ENCODE results near the gene INO80D. TPM values are rescaled to one million over a fixed set of nuclear protein-coding genes. Genes with fewer than 3 reads are reported as not detected.

The INO80D gene
- total and polyA plus RNA-seq, 2 of the 13 experiments (the other 11 are each of a cell fraction or from before 2014, with no cell fraction given) = 7.6 to 7.9 TPM

- POLR2A ChIA-PET = no interaction called here
These were observed 91.6 kb downstream of the INO80D start for GRCh38 chr2:205994344-205994743.

More at GRCh38 chr2:205994344-205994743, 91.6 kb downstream of the INO80D start:
- intact Hi-C loops (cut with micrococcal nuclease; ENCODE audit: unreplicated experiment) (no loop called here), in situ Hi-C loops (cut with HindIII; ENCODE audit: extremely low pct_ligation_motif_present, low pct_unique_long_range_greater_than_20kb) (no loop called here)
- Histone ChIP-seq H3K79me2 (ENCODE audit: insufficient read depth, low read length) (no peaks in the 10 kb centered on the region), H3K27me3 (ENCODE audit: control insufficient read depth in 1 of 2, insufficient read depth in 2 of 2, low read length in 2 of 2) (no peaks in the 10 kb centered on the region), H3K4me2 (ENCODE audit: low read depth, low read length) (no peak overlapping the region), H3K9me3 (ENCODE audit: low read length) (no peaks in the 10 kb centered on the region), H3K36me3 (replicated peaks in 1 of 2; ENCODE audit: control insufficient read depth in 1 of 2, insufficient read depth in 2 of 2, low read length in 2 of 2) (peaks cover 0 to 17% of the 10 kb centered on the region in 2 experiments), H2AFZ (ENCODE audit: low read length) (no peak overlapping the region), H3K4me3 (replicated peaks in 1 of 3; ENCODE audit: insufficient read depth in 1 of 3, low read depth in 2 of 3, low read length in 3 of 3) (no peak overlapping the region), H3K4me1 (ENCODE audit: insufficient read depth, low read length) (peaks cover 13% of the 10 kb centered on the region), H3K9ac (ENCODE audit: insufficient read depth, low read depth, low read length) (no peak overlapping the region), H4K20me1 (ENCODE audit: insufficient read depth, low read length) (no peaks in the 10 kb centered on the region), H3K27ac (ENCODE audit: extremely low read length, insufficient read depth, low read length) (no peak overlapping the region)
- no peak for ATAC-seq
- BruUV-seq (replicated peaks) = no TSS peak
- FAIRE-seq = no peak
- no peak for TF ChIP-seq CENPT (CRISPR knock-in tag; IDR thresholded peaks at IDR 0.05; ENCODE audit: low read depth)
- TF ChIP-seq ZBTB37 (CRISPR knock-in tag; IDR thresholded peaks at IDR 0.05) = no peak
- TF ChIP-seq FOXA1 (IDR thresholded peaks at IDR 0.05) = no peak
- no peak for TF ChIP-seq FOXA1 (CRISPR knock-in tag; IDR thresholded peaks at IDR 0.05)
- TF ChIP-seq SCMH1 (CRISPR knock-in tag; IDR thresholded peaks at IDR 0.05; ENCODE audit: borderline replicate concordance) = no peak
- TF ChIP-seq, protein P1, sequence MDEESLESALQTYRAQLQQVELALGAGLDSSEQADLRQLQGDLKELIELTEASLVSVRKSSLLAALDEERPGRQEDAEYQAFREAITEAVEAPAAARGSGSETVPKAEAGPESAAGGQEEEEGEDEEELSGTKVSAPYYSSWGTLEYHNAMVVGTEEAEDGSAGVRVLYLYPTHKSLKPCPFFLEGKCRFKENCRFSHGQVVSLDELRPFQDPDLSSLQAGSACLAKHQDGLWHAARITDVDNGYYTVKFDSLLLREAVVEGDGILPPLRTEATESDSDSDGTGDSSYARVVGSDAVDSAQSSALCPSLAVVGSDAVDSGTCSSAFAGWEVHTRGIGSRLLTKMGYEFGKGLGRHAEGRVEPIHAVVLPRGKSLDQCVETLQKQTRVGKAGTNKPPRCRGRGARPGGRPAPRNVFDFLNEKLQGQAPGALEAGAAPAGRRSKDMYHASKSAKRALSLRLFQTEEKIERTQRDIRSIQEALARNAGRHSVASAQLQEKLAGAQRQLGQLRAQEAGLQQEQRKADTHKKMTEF (CRISPR knock-in tag; IDR thresholded peaks at IDR 0.05) = no peak
- CTCF ChIA-PET (ENCODE audit: low intra/inter-chr PET ratio, low total read pairs) = no interaction called here
- 97% methylated on average over 2 of the region's 2 CpGs for WGBS (ENCODE audit: low lambda C conversion rate)
- DNase-seq (ENCODE audit: low spot score) = no peak

Measured in HepG2 (cell line).